Activated CD4-positive, CD25-positive, alpha-beta regulatory T cell (primary cell): Measurements from ENCODE around the gene CCN2.

ENCODE experiments used
- DNase-seq, 4 experiments: peaks; one replicate each; lab custom pipeline; 2025; lab: John Stamatoyannopoulos, UW

CCN2 gene

GRCh38 chr6:131966443-131966842 is 15.3 kb upstream of the CCN2 start:
- DNase-seq = no peak

DNA sequence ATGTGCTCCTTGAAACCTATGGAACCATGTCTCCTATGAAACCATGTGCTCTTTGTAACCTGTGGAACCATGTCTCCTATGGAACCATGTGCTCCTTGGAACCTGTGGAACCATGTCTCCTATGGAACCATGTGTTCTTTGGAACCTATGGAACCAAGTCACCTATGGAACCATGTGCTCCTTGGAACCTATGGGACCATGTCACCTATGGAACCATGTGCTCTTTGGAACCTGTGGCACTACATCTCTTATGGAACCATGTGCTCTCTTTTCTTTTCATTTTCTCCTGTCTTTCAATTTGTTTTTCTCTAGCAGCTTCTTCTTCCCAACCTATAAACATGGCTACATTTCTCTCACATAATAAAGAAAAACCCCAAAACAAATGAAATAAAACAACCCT is 11.9 kb upstream of the CCN2 start:
- DNase-seq = no peak

- DNase-seq = no peak
These were observed 9.4 kb upstream of the CCN2 start for GRCh38 chr6:131960371-131961133.

- DNase-seq = no peak
These were observed 7.6 kb upstream of the CCN2 start for GRCh38 chr6:131958542-131959470.

DNA sequence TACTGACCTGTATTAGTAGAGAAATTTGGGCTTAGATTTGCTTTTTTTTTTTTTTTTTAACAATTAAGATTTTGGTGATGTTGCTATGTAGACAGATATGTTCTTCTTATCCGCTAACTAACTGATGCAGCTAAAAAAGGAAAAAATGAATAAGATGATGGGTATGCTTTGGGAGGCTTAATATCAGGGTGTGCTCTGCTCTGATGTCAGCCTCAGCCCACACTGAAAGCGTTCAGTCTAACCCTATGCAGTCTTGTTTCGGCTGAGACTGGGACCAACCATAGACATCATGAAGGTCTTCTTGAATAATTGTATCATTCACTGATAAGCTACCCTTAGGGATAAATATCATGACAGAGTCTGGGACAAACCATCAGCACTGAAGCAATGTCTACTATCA is 6.9 kb upstream of the CCN2 start:
- no peak for DNase-seq

DNA sequence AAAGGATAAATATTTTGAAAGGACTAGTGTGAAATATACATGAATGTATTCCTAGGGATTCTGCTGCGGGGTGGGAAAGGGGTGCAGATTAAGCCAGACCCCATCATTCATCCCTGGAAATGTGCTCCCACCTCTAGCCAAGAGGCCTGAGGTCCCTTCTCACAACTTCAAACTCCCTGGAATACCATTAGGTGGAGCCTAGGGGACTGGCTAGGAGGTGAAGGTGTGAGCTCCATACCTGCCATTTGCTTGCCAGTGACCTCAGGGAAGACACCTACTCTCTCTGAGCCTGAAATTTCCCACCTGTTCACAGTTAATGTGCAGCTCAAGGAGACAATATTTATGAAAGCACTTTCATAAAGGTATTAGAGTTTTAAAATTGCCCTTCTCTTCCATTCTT is 4.7 kb upstream of the CCN2 start:
- DNase-seq = no peak

GRCh38 chr6:131955192-131955591 is 4.0 kb upstream of the CCN2 start:
- DNase-seq = no peak

GRCh38 chr6:131954775-131955107 is 3.6 kb upstream of the CCN2 start:
- DNase-seq = no peak

DNA sequence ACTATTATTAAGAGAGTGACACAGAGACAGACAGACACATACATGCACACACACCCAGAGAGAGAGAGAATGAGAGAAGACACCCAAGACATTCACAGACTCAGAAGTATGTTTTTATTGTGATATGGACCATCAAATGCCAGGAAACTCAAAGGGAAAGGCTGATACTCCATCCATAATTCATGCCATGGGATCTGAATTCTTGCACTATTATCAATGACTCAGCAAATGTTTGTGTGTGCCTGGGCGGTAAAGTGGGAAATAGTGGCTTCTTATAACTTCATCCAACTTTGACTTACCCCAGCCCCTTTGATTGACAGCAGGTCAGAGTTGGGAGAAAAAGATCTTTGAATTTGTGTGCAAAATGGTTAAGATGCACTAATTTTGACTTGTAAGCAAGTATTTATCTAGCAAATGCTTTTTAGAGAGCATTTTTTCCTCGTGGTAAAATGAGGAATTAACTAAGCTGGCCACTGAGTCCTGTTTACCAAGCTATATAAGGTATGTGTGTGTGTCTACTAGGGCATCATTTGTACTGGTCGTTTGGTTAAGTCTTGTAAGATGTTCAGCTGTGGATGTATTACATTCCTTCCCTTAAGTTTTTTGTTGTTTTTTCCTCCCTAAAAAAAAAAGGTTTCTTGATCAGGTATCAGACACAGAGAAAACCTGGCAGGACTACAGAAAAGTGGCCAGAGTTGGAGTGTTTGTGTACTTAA is 3.0 kb upstream of the CCN2 start:
- no peak for DNase-seq

DNA sequence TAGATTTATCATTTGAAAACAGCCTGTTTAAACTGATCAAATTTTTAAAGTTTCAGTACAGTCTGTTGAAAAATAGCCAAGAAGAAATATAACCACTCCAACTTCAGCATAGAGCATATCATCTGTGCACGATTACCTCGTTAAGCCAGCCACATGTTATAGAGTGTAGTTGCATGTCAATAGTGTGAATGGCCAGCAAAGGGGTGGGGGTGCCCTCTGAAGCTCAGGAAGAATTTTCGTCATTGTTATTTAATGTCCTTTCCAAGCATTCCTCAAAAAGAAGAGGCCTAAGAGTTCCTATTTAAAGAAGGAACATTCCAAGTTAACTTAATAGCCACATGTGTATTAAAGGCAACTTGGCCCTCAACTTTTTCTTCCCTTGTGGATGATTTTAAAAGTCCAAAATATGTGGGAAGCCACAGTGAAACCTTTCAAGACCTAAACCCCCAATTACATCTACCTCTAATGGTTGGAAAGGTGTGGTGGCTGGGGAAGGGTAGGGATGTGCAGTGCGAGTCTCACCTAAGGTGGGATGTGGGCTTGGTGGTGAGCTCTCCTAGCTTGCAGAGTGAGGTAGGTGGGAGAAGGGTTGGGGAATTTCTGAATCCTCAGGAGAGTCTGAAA is 1.8 kb upstream of the CCN2 start:
- DNase-seq = no peak

DNA sequence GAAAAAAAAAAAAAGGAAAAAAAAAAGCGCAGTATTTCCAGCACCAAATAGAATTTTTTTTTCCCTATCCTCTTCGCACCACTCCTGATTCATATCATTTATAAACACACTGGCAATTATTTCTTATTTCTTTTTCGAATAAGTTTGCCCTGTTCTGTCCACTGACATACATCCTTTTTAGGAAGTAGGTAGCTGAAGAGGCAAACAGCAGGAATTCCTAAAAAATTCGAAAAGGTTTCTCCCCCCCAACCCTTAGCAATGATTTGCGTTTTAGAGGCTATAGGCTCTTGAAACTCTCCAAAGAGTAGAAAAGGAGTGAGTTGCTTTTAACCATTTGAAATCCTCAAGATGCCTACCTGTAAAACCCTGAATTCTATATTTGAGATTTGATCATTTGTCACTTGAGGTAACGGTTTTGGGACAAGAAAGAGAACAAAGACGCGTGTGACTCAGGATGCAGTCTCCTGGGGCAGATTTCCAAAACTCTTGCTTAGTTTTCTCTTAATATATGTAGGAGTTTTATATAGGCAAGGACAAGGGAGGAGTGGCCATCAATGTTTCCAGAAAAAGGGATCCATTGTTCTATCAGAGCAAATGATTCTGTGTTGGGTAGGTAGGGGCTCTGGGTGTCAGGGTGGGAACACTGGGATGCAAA is 531 bp upstream of the CCN2 start:
- no peak for DNase-seq

- DNase-seq = no peak
These were observed 1.0 kb downstream of the CCN2 start for GRCh38 chr6:131949909-131950766.

- no peak for DNase-seq
These were observed 1.6 kb downstream of the CCN2 start for GRCh38 chr6:131949620-131949908.

- no peak for DNase-seq
These were observed 2.2 kb downstream of the CCN2 start for GRCh38 chr6:131948692-131949619.

GRCh38 chr6:131947986-131948661 is 3.0 kb downstream of the CCN2 start:
- no peak for DNase-seq

- no peak for DNase-seq
These were observed 3.9 kb downstream of the CCN2 start for GRCh38 chr6:131946992-131947955.

DNA sequence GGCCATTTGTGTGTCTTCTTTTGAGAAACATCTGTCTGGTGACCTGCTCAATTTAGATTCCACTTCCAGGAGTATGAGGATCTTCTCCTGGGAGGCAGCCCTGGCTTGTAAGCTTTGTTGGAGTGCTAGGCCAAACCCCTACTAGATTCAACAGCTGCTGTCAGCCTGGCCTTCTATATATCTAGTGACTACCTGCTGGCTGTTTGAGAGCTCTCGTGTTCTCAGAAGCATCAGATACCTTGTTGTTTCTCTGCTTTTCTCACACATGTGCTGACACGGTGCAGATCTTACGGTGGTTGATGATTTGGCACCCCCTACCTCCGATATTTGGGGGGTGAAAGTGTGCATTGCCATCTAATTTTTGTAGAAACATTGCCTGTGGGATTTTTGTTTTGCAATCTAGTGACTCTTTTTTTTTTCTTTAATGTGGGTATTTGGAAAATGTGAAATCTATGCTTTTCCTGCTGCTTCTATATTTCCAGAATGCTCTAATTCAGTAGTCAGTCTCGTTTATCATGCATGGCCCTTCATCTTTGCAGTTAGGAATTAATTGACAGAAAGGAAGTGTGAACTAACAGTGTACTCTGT is 4.7 kb downstream of the CCN2 start:
- no peak for DNase-seq

- no peak for DNase-seq
These were observed 5.2 kb downstream of the CCN2 start for GRCh38 chr6:131945971-131946370.
